GM19463 (cell line): ENCODE results near the gene C10orf71.

Source experiments
- ATAC-seq: cut with Tn5 transposase; IDR thresholded peaks from one replicate; pipeline ENCODE4 v1.9.1; 2021; ENCODE audit warnings: mild to moderate bottlenecking, moderate library complexity; ENCODE audit not compliant: unreplicated experiment

The C10orf71 gene

DNA sequence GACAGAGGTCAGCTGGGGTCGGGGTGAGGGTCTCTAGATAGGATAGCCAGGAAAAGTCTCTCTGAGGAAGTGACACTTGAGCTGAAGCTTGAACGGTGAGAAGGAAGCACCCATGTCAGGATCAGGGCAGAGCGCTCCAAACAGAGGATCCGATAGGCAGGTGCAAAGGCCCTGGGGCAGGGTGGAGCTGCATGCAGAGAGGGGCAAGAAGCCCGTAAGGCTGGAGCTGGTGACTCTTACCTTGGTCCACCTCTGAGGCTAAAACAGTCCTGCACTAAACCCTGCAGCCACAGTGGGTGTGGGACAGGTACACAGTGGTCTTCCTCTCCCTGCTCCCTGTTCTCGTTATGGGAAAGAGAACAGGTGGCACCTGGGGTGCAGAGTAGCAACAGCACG is 5.8 kb upstream of the C10orf71 start:
- ATAC-seq = no peak

DNA sequence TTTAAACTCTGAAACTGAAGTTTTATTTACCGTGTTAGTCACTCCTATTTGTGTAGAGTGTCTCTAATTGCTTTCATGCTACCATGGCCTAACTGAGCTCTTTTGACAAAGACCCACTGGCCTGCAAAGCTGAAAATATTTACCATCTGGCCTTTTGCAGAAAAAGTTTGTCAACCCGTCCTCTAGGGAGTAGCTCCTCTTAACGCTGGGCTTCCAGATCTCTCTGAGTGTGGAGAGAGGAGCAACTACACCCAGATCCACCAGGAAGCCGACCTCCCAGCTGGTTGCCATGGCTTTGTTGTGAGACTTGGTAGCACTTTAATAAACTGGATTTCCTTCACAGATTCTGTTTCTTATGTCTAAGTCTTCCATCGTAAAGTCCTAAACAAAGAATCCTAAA is 4.2 kb upstream of the C10orf71 start:
- no peak for ATAC-seq

DNA sequence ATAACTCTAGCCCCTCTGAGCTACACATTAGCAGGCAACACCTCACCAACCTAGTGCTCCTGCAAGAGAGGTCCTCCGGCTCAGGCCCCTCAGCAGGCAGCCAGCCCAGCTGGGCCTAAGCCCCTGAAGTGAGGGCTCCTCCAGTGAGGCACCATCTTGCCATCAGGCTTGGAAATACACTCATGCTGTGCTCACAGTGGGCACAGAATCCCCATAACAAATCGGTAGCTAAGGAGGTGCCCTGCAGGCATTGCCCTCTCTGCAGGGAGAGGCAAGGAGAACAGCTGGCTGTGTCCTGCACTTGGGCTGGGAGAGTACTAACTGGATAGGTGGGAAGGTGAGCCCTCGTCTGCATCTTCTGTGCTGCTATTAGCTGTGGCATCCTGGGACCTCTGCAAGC is 3.7 kb upstream of the C10orf71 start:
- ATAC-seq = no peak

DNA sequence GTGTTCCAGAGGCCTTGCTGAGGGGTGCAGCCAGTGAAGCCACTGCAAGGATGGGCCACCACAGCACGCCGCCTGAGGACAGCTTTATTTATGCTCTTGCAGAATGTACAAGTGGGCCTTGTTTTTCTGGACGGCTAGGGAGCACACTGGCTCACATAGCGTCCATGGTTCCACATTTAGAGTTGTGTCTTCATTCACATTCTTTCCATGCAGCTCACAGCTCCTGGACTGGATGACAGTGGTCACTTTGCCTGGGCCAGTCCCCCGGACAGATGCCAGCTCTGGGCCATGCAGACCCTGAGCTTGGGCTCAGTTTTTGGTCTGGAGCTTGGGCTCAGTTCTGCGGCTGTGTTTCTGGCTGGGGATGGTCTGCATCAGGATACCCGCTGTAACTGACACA is 2.6 kb upstream of the C10orf71 start:
- no peak for ATAC-seq

DNA sequence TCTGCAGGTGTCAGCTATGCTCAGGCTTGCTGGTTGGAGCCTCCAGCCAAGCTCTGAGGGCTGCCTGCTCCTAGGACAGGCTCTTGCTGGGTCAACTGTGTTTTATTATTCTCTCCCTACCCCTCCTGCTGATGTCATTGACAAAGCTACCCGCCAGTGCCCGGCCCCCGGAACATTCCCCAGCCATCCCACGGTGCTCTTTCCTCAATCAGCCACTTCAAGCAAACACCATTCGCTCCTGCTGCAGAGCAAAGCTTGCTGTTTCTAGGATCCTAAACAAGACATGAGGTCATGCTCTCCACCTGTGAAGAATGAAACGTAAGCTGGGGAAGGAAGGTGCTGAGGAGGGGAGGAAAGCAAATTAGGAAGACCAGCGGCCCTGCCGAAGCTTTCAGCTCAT is 2.1 kb upstream of the C10orf71 start:
- ATAC-seq = no peak

DNA sequence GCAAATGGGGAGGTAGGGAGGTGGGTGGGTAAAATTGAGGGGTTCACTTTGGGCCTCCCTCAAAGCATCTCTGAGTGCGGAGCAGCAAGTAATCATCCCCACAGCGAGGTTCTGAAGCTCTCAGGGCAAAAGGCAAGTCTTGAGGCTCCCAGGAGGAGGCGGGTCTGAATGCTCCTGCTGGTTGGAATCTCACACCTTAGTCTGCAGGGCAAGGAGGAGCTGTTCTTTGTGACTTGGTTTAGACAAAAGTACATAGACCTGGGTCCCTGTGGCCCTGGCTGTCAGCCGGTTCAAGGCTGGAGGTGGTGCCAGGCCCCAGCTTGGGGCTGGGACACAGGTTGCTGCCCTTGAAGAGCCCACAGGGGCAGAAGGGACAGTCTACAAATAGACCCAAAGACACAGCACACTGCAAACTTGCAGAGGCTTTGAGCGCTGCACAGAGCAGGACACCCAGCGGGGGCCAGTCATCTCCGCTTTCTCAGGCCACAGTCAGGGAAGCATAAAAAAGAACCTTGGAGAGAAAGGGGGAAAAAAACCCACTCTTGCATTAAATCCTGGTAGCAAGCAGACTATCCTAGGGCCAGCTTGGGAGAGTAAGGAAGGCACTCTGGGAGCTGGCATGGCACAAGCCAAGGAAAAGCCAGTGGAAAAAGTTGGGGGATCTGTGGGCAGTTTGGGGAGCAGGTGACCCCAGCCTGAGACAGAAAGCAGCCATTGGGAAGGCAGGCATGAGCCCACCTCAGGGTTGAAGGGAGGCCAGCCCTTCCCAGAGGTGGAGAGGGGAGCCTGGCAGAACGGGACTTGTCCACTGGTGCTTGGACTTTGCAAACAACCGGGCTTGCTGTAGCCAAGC is 926 bp upstream of the C10orf71 start:
- ATAC-seq = no peak

DNA sequence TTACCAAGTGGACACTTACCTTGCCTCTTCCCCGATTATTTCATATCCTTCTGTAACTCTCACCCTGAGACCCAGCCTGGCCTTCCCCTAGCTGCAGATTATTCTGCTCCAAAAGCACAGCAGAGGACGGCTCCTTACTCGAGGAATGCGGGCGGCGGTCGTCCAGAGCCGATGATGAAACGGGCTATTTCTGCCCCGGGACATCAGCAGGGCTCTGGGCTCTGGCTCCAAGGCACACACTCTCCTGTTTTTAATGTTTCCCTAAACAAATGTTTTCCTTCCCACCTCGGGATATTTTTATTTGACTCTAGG is 343 bp upstream of the C10orf71 start:
- ATAC-seq = no peak

DNA sequence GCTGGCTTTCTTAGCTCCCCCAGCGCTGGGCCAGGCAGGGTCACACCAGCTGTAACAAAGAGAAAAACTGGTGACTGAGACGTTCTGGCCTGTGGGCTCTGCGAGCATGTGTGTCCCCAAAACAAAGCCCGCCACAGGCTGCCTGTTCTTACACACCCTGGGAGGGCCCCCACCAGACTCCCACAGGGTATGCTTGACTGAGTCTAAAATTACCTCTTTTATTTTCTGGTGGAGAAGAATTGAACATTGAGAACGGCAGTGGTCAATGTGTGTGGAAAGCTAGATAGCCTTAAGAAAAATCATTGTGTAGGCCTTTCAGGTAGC is 808 bp downstream of the C10orf71 start:
- ATAC-seq = peak; percentile 91

DNA sequence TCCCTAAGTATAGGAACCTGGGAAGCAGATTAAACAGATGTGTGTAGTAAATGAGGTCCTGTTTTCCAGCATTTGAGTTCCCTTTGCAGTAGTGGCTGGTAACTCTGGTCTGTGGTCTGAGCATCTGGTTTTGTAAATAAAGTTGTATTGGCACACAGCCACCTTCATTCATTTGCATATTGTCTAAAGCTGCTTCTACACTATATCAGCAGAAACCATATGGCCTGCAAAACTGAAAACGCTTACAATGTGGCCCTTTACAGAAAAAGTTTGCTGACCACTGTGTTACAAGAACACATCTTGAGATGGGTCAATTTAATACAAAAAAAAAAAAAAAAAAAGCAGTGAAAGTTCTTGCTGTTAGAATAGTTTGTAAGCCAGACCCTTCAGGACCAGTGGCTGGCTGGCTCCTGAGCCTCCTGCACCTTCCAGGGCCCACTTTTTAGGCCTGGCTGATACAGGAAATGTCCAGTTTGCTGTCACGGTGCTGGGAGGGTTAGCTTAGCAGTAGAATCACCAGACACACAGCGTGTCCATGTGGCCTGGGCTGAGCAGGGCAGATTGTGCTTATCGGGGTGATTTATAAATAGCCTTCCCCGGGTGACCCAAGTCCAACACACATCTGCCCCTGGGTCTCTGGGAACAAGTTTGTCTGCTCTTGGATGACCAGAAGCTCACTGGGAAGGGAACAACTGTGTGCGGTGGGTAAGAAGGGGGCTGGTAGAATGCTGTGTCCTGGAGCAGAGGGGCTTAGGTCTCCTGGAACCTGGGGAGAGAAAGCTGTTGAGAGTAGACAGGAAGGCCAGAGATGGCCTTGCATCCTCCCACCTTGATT is 1.4 kb downstream of the C10orf71 start:
- peak; percentile 84 for ATAC-seq

DNA sequence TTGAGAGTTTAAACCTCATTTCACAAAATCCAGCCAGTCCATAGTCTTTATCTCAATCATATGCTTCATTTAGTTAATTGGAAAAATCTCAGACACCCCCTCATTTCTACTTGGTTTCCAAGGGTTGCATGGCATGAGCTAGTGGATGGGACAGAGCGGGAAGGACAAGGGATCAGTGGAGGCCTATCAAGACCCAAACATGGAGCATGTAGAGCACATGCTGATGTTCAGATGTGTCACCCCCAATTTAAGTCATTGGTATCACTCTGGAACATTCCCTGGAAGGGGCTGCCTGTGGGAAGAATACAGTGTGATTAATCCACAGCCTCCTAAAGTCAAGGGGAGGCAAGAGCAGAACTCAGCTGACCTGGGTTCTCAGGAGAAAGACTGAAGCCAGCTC is 2.3 kb downstream of the C10orf71 start:
- ATAC-seq = no peak

DNA sequence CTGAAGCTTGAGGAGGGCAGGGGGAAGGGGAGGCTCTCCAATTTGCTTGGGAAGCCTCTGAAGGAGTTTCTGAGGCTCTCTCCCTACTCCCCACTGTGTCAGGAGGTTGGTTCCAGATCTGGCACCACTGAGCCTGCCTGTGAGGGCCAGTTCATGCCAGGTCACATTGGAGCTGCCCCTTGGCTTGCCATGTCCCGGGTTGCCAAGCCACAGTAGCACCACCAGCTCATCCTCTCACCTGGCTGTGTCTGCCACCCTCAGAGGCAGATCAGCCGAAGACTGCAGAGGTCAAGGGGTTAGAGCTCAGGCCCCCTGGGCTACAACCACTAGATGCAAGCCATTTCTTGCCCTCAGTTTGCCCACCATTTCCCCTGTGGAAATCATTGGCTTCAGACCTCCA is 3.1 kb downstream of the C10orf71 start:
- ATAC-seq = no peak

DNA sequence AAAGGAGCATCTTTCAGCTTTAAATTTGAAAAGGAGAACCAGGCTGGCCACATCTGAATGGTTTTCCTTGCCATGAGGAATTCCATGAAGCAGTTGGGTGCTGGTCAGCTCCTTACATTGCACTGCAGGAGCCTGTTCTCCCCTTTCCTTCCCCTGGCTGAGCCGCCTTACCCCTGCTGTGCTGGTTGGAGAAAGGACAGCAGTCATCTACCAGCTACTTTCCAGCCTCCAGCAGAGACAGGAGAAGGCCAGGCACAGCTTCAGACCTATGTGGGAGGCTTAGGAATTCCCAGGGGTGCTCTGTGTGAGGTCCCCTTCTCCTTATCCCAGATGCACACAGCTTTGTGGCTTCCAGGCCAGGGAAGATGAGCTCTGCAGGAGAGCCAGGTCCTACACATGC is 4.7 kb downstream of the C10orf71 start:
- no peak for ATAC-seq

DNA sequence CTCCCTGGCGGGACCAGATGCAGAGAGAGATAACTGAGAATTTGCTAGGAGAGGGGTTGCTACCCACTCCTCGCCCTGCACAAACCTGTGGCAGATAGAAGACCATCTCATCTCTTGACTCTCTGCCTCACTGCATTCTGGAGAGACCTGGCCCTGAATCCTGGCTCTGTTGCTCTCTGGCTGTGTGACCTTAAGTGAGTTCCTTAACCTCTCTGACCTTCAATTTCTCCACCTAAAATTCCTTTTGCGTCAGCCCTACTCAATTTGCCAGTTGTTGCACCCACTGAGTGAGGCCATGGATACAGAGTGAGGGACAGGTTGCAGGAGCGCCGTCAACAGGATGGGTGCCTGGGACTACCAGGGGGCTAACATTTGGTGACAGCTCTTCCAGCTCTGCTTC is 5.2 kb downstream of the C10orf71 start:
- ATAC-seq = no peak

DNA sequence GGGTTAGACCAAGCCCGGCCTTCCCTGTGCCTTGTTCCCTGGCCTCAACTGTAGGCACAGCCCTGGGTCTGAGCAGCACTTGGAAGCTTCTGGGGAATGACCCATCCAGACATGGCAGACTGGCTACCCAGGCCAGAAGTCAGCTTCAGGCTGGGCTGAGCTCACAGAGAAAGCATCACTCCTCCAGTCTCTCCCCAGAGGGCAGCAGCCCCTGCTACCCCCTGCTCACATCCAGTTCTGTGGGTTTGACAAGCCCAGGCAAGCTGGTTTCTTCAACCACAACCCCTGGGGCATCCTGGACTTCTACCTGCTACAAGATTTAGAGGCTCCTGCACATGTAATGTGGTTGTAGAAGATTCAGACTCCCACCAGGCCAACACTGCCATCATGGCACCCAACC is 9.0 kb downstream of the C10orf71 start:
- ATAC-seq = peak; percentile 31

DNA sequence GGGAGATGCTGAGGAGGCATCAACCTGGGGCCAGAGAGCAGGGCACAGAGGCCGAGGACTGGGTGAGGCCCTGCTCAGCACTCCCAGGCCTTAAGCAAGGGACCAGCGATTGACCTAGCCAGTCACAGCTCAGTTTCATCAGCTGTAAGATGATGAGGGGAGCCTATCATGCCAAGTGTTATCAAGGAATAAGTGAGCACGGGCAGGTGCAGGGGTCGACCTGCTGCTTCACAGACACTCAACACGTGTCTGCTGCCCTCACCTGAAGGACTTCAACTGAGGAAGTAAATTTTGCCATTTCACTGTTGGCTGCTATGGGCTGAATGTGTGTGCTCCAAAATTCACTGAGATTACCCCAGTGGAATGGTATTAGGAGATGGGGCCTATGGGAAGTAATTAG is 9.9 kb downstream of the C10orf71 start:
- ATAC-seq = no peak

DNA sequence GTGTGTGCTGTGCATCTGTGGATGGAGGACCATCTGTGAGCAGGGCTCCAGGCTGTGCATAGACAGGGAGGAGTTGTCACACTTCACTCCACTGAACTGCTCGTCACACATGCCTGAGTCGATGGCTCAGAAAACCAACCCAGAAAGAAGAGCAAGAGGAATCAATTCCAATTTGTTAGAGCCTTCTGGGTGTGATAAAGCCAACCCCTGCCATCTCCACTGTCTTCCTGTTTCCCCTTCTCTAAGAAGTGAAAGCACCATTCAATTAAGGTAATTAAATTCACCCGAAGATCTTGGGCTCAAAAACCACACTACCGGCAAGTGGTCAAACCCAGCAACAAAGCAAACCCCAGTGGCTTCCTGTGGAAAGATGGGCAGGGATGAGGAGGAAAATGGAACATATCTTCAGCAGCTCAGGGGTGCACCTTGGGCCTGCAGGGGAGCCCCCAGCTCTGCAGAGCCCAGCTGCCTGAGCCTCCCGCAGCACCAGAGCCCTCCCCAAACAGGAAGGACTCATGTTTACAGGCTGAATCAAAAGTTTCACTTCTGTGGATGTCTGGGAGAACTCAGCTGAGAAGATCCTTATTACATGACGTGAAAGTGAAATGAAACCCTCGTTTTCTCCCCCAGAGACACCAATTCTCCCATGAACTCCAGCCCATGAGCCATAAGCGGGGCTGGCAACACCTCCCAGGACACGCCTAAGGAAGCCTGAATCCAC is 10.9 kb downstream of the C10orf71 start:
- ATAC-seq = no peak

DNA sequence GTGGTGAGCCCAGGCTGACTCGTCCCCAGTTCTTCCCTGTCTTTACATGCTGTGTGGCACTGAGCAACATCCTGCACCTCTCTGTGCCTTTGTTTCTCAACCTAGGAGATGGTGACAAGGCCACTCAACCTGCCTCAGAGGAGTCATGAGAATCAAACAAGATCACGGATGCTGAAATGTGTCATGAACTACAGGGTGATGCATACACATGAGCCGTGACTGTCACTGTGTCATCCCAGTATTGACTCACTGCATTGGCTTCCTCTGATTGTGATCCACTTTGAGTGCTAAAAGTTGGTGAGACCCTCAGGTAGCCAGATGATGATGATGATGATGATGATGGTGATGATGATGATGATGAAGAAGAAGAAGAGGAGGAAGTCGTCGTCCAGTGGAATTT is 11.5 kb downstream of the C10orf71 start:
- no peak for ATAC-seq

DNA sequence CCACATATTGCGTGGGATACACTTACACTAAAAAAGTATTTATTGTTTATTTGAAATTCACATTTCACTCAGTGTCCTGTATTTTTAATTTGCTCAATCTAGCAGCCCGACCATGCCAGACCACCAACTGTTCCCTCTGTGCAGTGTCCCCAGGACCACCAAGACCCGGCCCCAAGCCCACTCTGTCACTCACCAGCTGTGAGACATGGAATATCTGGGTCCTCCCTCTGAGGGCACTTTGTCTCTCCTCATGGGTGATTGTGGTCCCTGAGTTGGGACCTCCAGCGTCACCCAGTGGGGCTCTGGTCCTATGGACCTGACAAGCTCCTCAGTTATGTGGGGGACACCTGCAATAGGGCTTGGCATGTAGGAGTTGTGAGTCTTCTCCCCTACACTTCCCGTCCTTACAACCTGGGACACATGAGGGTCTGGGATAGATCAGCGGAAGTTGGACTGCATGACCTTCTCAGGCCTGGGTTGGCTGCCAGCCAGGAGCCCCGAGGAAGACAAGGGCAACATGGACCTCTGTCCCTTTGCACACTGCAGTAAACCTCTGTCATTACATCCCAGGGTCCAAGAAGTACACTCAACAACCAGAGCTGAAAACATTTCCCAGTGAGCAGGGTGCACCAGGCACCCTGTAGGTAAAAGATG is 12.1 kb downstream of the C10orf71 start:
- no peak for ATAC-seq

DNA sequence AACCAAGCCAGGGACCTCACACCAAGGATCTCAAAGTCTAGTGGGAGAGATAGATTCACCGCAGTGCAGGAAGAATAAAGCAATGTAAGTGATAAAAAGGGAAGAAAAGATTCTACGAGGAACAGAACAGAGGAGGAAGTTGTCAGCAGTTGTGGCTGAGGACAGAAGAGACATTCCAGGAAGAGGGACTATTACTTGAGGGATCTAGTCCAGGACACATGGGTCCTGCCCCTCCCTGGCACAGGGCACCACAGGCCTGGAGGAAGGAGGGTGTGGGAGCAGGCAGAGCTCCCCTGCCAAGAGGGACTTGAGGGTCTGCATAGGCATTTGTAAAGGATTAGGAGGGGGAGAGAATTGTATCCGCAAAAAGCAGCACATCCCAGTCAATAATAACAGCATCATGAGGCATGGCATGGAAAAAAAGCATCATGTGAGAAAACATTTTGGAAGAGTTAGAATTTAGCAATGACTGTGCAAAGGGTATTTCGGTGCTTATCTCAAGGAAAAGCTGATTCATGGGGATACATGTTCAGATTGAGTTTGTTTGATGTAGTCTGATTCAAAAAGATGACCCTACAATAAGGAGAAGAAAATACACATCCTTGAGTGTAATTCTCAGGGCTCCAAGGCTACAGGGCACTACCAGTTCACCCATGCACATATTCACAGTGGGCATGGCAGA is 12.7 kb downstream of the C10orf71 start:
- ATAC-seq = no peak

DNA sequence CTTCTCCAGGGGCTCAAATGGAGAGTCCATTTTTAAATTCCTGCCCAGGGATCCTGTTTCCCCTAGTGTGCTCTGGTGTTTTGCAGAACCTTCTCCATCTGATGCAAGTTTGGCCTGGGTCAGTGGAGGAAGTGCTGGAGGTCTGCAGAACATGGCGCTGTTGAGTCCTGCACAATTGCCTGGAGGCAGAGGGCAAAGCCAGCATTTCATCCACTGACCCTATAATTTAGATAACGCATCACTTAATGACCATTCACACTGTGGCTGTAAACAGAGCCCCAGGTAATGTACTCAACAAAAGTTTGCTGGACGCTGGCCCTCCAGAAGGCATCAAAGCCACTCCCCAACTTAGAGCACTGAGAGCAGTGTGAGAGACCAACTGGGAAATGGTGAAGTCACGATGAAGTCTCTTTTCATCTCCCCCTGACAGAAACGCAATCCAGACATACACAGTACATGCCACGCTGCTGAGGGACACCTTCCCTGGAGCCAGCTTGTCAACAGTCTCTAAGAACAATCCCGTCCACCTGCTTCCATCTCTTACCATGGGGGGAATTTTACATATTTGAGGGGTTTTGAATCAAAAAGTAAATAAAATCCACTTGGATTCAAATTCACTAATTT is 13.4 kb downstream of the C10orf71 start:
- no peak for ATAC-seq
